SK-N-SH (cell line): ENCODE data around the gene GLS. TPM values are rescaled to one million over a fixed set of nuclear protein-coding genes. Genes with fewer than 3 reads are reported as not detected.

ENCODE experiments used
- CTCF ChIA-PET: fragments of 300-600, 350-600 bp; formaldehyde crosslinking; extraction: SDS; loops from one replicate; lab custom pipeline; 2021; lab: Yijun Ruan, JAX
- POLR2A ChIA-PET: fragments of 350-600 bp; sonication (Branson Sonifier 250); formaldehyde crosslinking; extraction: SDS; loops from one replicate; lab custom pipeline; 2020; ENCODE audit warnings: antibody characterized with exemption, inconsistent platforms; lab: Yijun Ruan, JAX
- DNase-seq: peaks from one replicate; pipeline ENCODE4 v3.0.0; 2012
- H2AFZ ChIP-seq: fragments of 200-600 bp; sonication (generic); 2 replicates; pipeline ENCODE4 v1.8.1; 2016; ENCODE audit warnings: antibody characterized with exemption, mild to moderate bottlenecking, low read depth
- H3F3A ChIP-seq: fragments of 200-600 bp; sonication (generic); replicated peaks from 2 replicates; pipeline ENCODE3; 2016; ENCODE audit warnings: antibody characterized with exemption, mild to moderate bottlenecking; ENCODE audit not compliant: insufficient read depth
- H3K27ac ChIP-seq, 2 experiments: fragments of 200-500 bp in 1 of 2; fragments of 200-600 bp in 1 of 2; sonication (Bioruptor generic) in 1 of 2; sonication (generic), shearing (Covaris generic) in 1 of 2; 2 replicates each; pipeline versions ENCODE4 v1.5.1 to v1.6.1; 2014 to 2016; ENCODE audit warnings: low read depth in 2 of 2, inconsistent platforms in 1 of 2, low read length in 1 of 2, mild to moderate bottlenecking in 1 of 2, mixed read lengths in 1 of 2
- H3K27me3 ChIP-seq: fragments of 200-600 bp; sonication (generic), shearing (Covaris generic); 2 replicates; pipeline ENCODE4 v1.6.1; 2016; ENCODE audit warnings: mixed run types; ENCODE audit not compliant: insufficient read depth
- H3K36me3 ChIP-seq, 2 experiments: fragments of 200-500 bp in 1 of 2; fragments of 200-600 bp in 1 of 2; sonication (Bioruptor generic) in 1 of 2; sonication (generic) in 1 of 2; replicated peaks in 1 of 2; 2 replicates each; pipeline versions ENCODE3 to v1.5.1; 2014 to 2016; ENCODE audit warnings: low read length in 1 of 2, mild to moderate bottlenecking in 1 of 2; ENCODE audit not compliant: insufficient read depth in 2 of 2, control insufficient read depth in 1 of 2
- H3K4me1 ChIP-seq, 2 experiments: fragments of 200-500 bp in 1 of 2; fragments of 200-600 bp in 1 of 2; sonication (Bioruptor generic) in 1 of 2; sonication (generic), shearing (Covaris generic) in 1 of 2; 2 replicates each; pipeline versions ENCODE4 v1.5.1 to v1.6.1; 2014 to 2016; ENCODE audit warnings: low read depth in 1 of 2, low read length in 1 of 2, mixed run types in 1 of 2; ENCODE audit not compliant: insufficient read depth in 2 of 2, control insufficient read depth in 1 of 2
- H3K4me2 ChIP-seq: fragments of 200-600 bp; sonication (generic), shearing (Covaris generic); 2 replicates; pipeline ENCODE4 v1.6.1; 2017; ENCODE audit warnings: mixed run types
- H3K4me3 ChIP-seq, 2 experiments: fragments of 200-500 bp in 1 of 2; fragments of 200-600 bp in 1 of 2; sonication (Bioruptor generic) in 1 of 2; sonication (generic), shearing (Covaris generic) in 1 of 2; 2 replicates each; pipeline versions ENCODE4 v1.5.1 to v1.8.1; 2014 to 2016; ENCODE audit warnings: low read depth in 2 of 2, inconsistent platforms in 1 of 2, low read length in 1 of 2, mild to moderate bottlenecking in 1 of 2, mixed read lengths in 1 of 2, moderate library complexity in 1 of 2
- H3K79me2 ChIP-seq: fragments of 200-600 bp; sonication (generic); 2 replicates; pipeline ENCODE4 v1.8.1; 2017; ENCODE audit warnings: mild to moderate bottlenecking; ENCODE audit not compliant: insufficient read depth
- H3K9ac ChIP-seq: fragments of 200-600 bp; sonication (generic); 2 replicates; pipeline ENCODE4 v1.6.1; 2017; ENCODE audit warnings: mixed run types
- H3K9me2 ChIP-seq: fragments of 200-600 bp; sonication (generic); 2 replicates; pipeline ENCODE4 v1.6.1; 2017; ENCODE audit warnings: mixed run types
- H3K9me3 ChIP-seq: fragments of 200-600 bp; sonication (generic); 2 replicates; pipeline ENCODE4 v1.6.1; 2017; ENCODE audit warnings: mixed run types, mild to moderate bottlenecking, moderate library complexity
- H4K20me1 ChIP-seq: fragments of 200-600 bp; sonication (generic); 2 replicates; pipeline ENCODE4 v1.6.1; 2017; ENCODE audit warnings: mild to moderate bottlenecking, mixed run types; ENCODE audit not compliant: insufficient read depth
- ELF1 ChIP-seq: IDR thresholded peaks from 2 replicates; pipeline ENCODE4 v1.4.0; 2012
- FOSL2 ChIP-seq: IDR thresholded peaks from 2 replicates; pipeline ENCODE4 v1.4.0; 2012; ENCODE audit warnings: low read depth, mild to moderate bottlenecking, moderate library complexity, borderline replicate concordance
- FOXJ3 ChIP-seq: sonication (generic); formaldehyde crosslinking; IDR thresholded peaks from 2 replicates; pipeline ENCODE4 v1.5.1; 2020; ENCODE audit warnings: mild to moderate bottlenecking, missing genetic modification reagents
- FOXM1 ChIP-seq: IDR thresholded peaks from 2 replicates; pipeline ENCODE4 v1.4.0; 2012; ENCODE audit warnings: low read depth, mild to moderate bottlenecking
- GATA2 ChIP-seq: sonication (generic); formaldehyde crosslinking; IDR thresholded peaks from 2 replicates; pipeline ENCODE4 v1.5.0; 2020; ENCODE audit warnings: mild to moderate bottlenecking, missing genetic modification reagents
- JUND ChIP-seq: IDR thresholded peaks from 2 replicates; pipeline ENCODE4 v1.4.0; 2012
- MAX ChIP-seq: IDR thresholded peaks from 2 replicates; pipeline ENCODE4 v1.4.0; 2012; ENCODE audit warnings: low read depth
- MXI1 ChIP-seq: IDR thresholded peaks from 2 replicates; pipeline ENCODE4 v1.6.1; 2012; ENCODE audit warnings: mild to moderate bottlenecking, low read depth, low read length, improper control_type of control experiment
- NFIC ChIP-seq: IDR thresholded peaks from 2 replicates; pipeline ENCODE4 v1.4.0; 2012; ENCODE audit warnings: borderline replicate concordance
- RAD21 ChIP-seq: IDR thresholded peaks from 2 replicates; pipeline ENCODE4 v1.6.1; 2012; ENCODE audit warnings: mild to moderate bottlenecking, low read length
- RFX5 ChIP-seq: IDR thresholded peaks from 2 replicates; pipeline ENCODE4 v1.6.1; 2012; ENCODE audit warnings: mild to moderate bottlenecking, improper control_type of control experiment, low read length
- TCF12 ChIP-seq: IDR thresholded peaks from 2 replicates; pipeline ENCODE4 v1.4.0; 2012
- USF1 ChIP-seq: IDR thresholded peaks from 2 replicates; pipeline ENCODE4 v1.4.0; 2012; ENCODE audit warnings: low read depth, borderline replicate concordance
- USF2 ChIP-seq: fragments of 150-350 bp; IDR thresholded peaks from 2 replicates; pipeline ENCODE4 v1.6.1; 2017; ENCODE audit warnings: antibody characterized with exemption, low read length, low read depth, borderline replicate concordance
- YY1 ChIP-seq: IDR thresholded peaks from 2 replicates; pipeline ENCODE4 v1.4.0; 2012; ENCODE audit warnings: low read depth, mild to moderate bottlenecking
- WGBS: methylation state at CpG from one replicate; pipeline ENCODE4 v1.1.6; 2017; ENCODE audit warnings: low lambda C conversion rate; 5-methylcytosine and 5-hydroxymethylcytosine counted together
- polyA plus RNA-seq, 3 experiments: library from polyadenylated mRNA; depleted of rRNA; stranded (reverse); fragments of >200 nt; gene quantifications; 2 replicates each; pipeline ENCODE4 v1.2.3, GENCODE V29; 2012

Gene GLS
- polyA plus RNA-seq, 1 of the 3 experiments (the other 2 are of a cell fraction): 37.2 TPM

- CTCF ChIA-PET: no interaction called here
- no peak for DNase-seq
- peaks cover 2 to 41% of the 10 kb centered on the region in 2 experiments for H3K4me1 ChIP-seq
These were observed 36.5 kb upstream of the GLS start for GRCh38 chr2:190843890-190844699.

GRCh38 chr2:190844700-190845401 is 35.8 kb upstream of the GLS start:
- H3K27ac ChIP-seq: peak overlapping the region in 1 of 2 experiments; percentile 43; a peak in 2 of 4 replicates
- H3K9me3 ChIP-seq: no peaks in the 10 kb centered on the region
- no peaks in the 10 kb centered on the region for H3K27me3 ChIP-seq
- ChIA-PET POLR2A (no interaction called here), CTCF (interaction anchor here (1.1 kb wide), 1 partner anchor 320 kb away, joined by 3 read pairs; no protein-coding TSS in a partner anchor)
- no peak overlapping the region for H2AFZ ChIP-seq
- H3F3A ChIP-seq: peaks cover 34% of the 10 kb centered on the region
- no peaks in the 10 kb centered on the region for H4K20me1 ChIP-seq
- TF ChIP-seq ELF1: no peak
- no peak for TF ChIP-seq USF1
- TF ChIP-seq GATA2 (CRISPR knock-in tag): no peak
- no peak for TF ChIP-seq FOSL2
- no peak for TF ChIP-seq FOXJ3 (CRISPR knock-in tag)
- no peak for TF ChIP-seq NFIC
- TF ChIP-seq RAD21: no peak
- no peak for TF ChIP-seq FOXM1
- TF ChIP-seq MXI1: no peak
- no peak for TF ChIP-seq MAX
- no peak overlapping the region for H3K9ac ChIP-seq
- no peak for DNase-seq
- no peaks in the 10 kb centered on the region for H3K9me2 ChIP-seq
- H3K36me3 ChIP-seq: no peaks in the 10 kb centered on the region
- no peak overlapping the region for H3K4me3 ChIP-seq
- H3K4me2 ChIP-seq: peak overlapping the region; percentile 22; the same call in 1 of the 2 replicates
- peaks cover 2 to 46% of the 10 kb centered on the region in 2 experiments for H3K4me1 ChIP-seq
- H3K79me2 ChIP-seq: no peaks in the 10 kb centered on the region
- WGBS: 65% methylated on average over 4 of the region's 4 CpGs

More at GRCh38 chr2:190843890-190844699, 36.5 kb upstream of the GLS start:
- H3K9me3 ChIP-seq: no peaks in the 10 kb centered on the region
- H4K20me1 ChIP-seq: no peaks in the 10 kb centered on the region
- H3K4me2 ChIP-seq: peak overlapping the region; percentile 22; the same call in 1 of the 2 replicates
- H3K27ac ChIP-seq: peak overlapping the region in 1 of 2 experiments; percentile 43; a peak in 2 of 4 replicates
- WGBS: 51% methylated on average over 3 of the region's 3 CpGs
- POLR2A ChIA-PET: no interaction called here
- H3K9me2 ChIP-seq: no peaks in the 10 kb centered on the region
- peaks cover 36% of the 10 kb centered on the region for H3F3A ChIP-seq
- H3K4me3 ChIP-seq: no peak overlapping the region
- no peak overlapping the region for H3K9ac ChIP-seq
- H3K79me2 ChIP-seq: no peaks in the 10 kb centered on the region
- H3K27me3 ChIP-seq: no peaks in the 10 kb centered on the region
- H3K36me3 ChIP-seq: no peaks in the 10 kb centered on the region
- 0 out of 2 replicates have a peak, but pooled peaks have one; percentile 5 for TF ChIP-seq JUND
- peak; percentile 19; the same call in 1 of the 2 replicates for TF ChIP-seq TCF12
- TF ChIP-seq FOSL2: peak; percentile 43; the same call in 1 of the 2 replicates
- no peak for TF ChIP-seq YY1
- TF ChIP-seq USF2: no peak
- TF ChIP-seq RFX5: no peak
- no peak overlapping the region for H2AFZ ChIP-seq
